Measurements from ENCODE around the gene RAB7B.
A peak's percentile ranks its signal among the peaks of the same experiment; 100 is the strongest.
"Not testable (repeated sequence)": the region's sequence is repeated elsewhere in the genome, so short reads cannot be mapped to it uniquely, and the experiment has no call there.

The RAB7B gene

DNA sequence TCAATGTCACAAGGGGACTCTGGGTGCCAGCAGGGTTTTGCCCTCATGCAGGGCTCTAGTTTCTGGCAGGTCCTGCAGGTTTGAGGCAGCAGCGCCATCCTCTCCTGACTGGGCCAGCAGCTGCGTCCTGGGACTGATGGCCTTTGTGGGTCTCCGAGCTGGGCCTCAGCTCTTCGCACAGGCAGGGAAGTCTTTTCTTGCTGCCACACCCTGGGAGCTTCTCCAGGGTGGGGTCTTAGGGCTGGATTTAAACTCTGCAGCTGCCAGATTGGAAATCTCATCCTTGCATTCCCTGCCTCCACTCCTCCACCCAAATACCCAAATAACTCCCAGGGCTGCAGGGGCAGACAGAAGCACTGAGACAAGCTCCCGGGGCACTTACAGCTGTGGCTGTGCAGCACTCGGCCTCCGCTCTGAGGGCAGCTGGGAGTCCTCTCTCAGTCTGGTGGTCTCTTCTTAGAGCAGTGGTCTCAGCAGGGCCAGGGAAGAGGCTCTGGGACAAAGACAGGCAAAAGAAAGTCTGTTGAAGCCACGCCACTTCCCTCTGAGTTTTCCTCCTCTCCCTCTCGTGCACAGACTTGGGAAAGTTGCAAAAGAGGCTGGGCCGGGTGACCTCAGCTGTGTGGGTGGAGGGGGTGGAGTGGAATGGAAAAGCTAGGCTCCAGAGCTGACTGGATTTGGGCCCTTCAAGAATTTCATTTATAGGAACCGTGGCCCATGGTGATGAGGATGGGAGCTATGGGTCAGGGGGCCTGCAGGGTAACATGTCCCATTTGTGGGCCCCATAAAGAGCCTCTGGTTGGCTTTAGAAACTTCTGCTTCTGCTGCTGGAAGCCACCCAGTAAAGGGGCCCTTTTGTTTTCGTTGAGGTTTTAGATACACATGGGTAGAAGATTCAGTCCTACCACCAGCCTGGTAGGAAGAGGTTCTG is at the start of gene RAB7B:
RAB7B (minus strand) TSS at position 525 of the 931 bp plus-strand sequence. CDS start 9,260 bp downstream, outside the sequence.
- DNase-seq (ENCODE audit: low read depth), result peak; percentile 50

DNA sequence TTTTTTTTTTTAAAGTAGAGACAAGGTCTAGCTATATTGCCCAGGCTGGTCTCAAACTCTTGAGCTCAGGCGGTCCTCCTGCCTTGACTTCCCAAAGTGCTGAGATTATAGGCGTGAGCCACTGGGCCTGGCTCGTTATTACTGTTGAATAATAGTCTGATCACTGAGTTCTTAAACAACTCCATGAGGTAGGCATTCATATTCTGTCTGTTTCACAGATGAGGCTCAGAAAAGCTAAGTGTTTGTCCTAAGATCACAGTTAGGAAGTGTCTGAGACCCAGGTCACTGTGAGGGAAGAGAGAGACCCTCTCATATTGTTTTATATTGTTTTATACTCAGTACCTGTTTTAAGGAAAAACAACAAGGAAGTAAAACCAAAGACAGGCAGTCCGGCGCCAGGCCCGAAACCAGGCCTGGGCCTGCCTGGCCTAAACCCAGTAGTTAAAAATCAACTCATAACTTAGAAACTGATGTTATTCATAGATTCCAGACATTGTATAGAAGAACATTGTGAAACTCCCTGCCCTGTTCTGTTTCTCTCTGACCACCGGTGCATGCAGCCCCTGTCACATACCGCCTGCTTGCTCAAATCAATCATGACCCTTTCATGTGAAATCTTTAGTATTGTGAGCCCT is 49.2 kb upstream of the RAB7B start:
- DNase-seq (ENCODE audit: low read depth), result not testable (repeated sequence)

GRCh38 chr1:206050655-206051235 is 47.5 kb upstream of the RAB7B start:
- DNase-seq (ENCODE audit: low read depth), result no peak

DNA sequence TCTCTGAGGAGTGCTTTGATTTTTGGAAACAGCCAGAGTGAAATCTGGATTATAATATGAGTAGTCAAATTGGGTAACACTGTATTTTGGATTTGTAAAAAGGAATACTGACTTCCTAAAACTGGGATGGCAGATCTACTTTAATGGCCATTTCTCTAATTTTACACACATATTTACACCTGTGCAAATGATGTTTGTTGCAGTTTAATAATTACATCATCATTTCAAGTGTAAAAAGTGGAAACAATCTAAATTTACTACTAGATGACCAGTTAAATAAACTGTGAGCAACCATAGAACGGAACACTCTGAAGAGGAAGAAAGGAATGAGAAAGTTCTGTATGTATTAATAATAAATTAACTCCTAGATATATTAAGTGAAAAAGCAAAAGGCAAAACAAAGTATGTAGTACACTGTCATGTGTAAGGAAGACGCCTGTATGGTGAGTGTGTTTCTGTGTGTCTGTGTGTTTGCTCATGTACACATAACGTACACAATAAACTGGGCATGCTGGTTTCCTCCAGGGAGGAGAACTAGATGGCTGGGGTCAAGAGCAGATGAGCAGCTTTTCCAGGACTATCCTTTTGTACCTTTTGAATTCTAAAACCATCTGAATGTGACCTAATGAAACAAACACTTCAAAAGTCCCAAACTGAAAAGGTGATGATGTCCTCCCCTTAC is 46.9 kb upstream of the RAB7B start:
- DNase-seq (ENCODE audit: low read depth), result no peak

DNA sequence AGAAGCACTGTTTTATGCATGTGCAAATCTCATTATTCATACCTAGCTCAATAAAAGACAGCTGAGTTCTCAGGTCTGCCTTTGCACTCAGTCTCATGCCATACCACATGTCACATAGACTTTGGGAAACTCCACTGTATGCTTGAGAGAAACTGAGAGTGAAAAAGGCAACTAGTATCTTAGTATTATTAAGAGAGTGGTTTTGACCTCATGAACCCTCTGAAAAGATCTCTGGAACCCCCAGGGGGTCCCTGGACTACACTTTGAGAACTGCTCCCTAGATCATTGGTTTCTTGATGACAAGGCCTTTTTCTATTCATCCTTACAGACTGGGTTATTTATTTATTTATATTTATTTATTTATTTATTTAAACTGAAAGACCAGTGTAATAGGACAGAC is 46.1 kb upstream of the RAB7B start:
- DNase-seq (ENCODE audit: low read depth), result no peak

DNA sequence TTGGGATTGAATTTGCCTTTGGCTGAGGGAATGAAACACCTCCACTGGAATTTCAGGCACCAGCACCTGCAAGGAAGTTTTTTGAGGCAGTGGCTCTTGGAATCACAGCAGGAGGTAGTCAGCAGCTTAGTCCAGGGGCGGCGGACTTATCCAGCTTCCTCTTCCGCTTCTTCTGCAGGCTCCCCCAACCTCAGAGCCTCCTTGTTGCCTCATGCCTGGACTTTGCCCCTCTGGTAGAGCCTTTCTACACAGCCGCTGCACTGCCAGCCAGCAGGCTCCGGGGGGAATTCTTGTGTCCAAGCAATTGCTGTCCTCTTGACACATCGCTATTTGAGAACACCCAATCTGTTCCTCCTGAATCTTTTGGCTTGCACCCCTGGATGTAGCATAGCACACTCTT is 45.4 kb upstream of the RAB7B start:
- no peak for DNase-seq (ENCODE audit: low read depth)

DNA sequence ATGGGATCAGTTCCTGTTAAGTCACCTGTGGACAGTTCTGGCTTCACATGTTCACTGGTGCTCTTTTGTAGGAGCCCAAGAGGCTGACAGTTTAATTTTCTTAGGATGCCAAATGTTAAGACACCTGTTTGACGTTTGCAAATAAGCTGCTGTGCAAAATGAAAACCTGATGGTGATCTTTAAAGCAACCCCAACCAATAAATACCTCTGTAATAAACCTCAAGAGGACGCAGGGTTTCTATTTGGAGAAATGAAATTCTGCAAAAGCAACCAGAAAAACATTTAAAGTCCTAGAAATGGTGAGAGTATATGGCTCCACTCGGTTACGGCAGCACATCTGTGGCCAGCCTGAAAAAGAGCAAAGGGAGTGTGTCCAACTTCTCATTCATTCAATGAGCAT is 44.1 kb upstream of the RAB7B start:
- DNase-seq (ENCODE audit: low read depth), result no peak

GRCh38 chr1:206041640-206042039 is 38.4 kb upstream of the RAB7B start:
- no peak for DNase-seq (ENCODE audit: low read depth)

GRCh38 chr1:206040328-206040727 is 37.1 kb upstream of the RAB7B start:
- DNase-seq (ENCODE audit: low read depth), result no peak

GRCh38 chr1:206039046-206039973 is 36.1 kb upstream of the RAB7B start:
- no peak for DNase-seq (ENCODE audit: low read depth)

DNA sequence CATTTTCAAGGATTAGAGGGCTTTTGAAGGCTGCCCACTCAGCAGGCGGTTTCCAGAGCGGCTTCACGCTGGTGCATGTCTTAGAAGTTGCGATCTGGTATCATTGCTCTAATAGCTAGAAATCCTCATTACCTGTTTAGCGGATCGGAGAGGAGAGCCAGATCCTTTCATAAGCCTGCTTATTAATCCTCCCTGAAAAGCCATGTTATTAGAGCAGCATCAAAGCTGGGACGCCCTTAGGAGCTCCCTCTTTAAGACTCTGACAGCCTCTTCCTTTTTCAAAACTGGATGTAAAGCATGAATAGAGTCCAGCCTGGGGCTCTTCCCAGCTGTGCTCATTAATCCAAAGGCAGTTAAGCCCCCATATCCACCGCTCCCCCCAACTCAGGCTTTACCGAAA is 34.4 kb upstream of the RAB7B start:
- DNase-seq (ENCODE audit: low read depth), result no peak

- DNase-seq (ENCODE audit: low read depth), result no peak
Observed at GRCh38 chr1:206036663-206037455, 33.7 kb upstream of the RAB7B start.

DNA sequence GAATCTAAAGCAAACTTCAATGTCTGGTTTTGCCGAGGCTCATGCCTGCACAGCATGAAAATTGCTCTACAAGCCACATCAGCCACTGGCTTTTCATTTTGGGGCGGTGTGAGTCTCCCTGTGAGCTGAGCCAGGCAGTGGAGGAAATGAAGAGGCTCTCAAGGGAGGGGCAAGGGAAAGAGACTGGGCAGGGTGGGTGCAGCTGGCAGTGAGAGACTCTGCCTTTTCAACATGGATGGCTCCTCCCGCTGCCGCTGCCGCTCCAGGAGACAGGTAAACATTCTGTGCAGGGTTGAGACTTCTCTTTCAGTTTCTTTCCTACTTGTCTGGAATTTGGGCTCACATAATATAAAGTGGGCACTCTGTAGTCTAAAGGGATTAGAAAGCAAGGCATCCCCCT is 31.8 kb upstream of the RAB7B start:
- no peak for DNase-seq (ENCODE audit: low read depth)

GRCh38 chr1:206032380-206033140 is 29.4 kb upstream of the RAB7B start:
- DNase-seq (ENCODE audit: low read depth), result no peak

DNA sequence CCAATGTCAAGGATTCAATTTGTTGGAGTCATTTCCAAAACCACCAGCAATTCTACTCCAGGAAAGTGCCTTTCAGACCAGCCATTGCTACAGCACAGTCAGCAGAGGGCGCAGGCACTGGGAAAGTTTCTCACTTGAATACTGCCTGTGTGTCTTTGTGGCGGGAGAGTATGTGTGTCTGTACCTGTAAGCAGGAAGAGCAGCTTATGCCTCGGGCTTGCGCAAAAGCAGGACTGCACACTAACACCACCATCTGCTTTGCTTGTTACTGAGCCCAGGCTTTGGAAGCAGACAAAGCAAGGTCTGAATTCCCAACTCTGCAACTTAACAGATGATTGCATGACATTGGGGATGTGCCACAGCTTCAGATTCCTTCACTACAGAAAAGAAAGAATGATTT is 27.5 kb upstream of the RAB7B start:
- peak; percentile 26 for DNase-seq (ENCODE audit: low read depth)

DNA sequence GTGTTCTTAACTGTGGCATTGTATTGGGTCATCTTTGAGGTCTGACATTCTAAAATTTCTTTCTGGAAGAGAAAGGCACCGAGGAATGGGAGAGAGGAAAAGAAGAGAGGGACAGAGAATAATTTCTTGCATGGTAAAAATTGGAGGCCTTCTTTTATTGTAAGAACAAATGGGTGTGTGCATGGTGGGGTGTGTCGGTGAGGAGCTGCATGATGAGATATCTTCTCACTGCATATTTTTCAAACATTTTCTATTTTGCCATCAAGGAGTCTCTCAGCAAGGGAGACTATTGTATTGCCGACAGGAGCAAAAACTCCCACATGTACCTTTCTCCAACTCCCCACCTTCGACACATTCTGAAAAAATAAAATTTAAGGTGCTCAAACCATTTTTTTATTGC is 27.0 kb upstream of the RAB7B start:
- no peak for DNase-seq (ENCODE audit: low read depth)

GRCh38 chr1:206029484-206029883 is 26.3 kb upstream of the RAB7B start:
- peak; percentile 20 for DNase-seq (ENCODE audit: low read depth)

DNA sequence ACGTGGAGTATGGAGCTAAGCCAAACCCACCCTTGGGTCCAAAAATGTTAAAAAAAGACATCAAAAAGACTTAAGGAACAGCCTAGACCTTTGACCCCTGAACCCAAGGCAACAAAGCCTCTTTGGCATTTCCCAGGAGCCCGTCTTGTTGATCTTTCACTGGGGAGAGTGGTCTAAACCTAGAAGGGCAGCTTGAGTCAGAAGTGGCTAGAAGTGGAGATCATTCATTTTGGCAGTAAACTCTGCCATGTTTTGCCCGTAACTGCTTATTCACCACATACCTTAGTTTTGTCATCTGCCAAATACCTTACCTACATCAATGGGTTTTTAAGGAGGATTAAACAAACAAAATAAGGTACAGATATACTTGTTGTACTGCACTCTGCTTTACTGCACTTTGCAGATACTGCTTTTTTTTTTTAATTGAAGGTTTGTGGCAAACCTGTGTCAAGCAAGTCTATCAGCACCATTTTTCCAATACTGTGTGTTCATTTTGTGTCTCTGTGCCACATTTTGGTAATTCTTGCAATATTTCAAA is 22.2 kb upstream of the RAB7B start:
- no peak for DNase-seq (ENCODE audit: low read depth)

- DNase-seq (ENCODE audit: low read depth), result no peak
Observed at GRCh38 chr1:206023695-206024094, 20.5 kb upstream of the RAB7B start, which contains the start of gene CTSE. Gene CTSE, minus strand, starts transcription at chr1:206023895. Its CDS starts 104 bp downstream, at chr1:206023791.
